Ascending aorta (tissue), 2 donors: ENCODE data around the gene NPY. TPM values are rescaled to one million over a fixed set of nuclear protein-coding genes. Genes with fewer than 3 reads are reported as not detected.

Experiments used
- DNase-seq, 2 donors: peaks; one replicate each; pipeline ENCODE4 v3.0.0-alpha.2; 2019; ENCODE audit warnings: low spot score in 2 of 2
- H3K27ac ChIP-seq, 2 donors: fragments of 200-600 bp; sonication (generic); one replicate each; pipeline ENCODE4 v1.5.1; 2016 to 2017; ENCODE audit warnings: mild to moderate bottlenecking in 1 of 2
- H3K27me3 ChIP-seq: fragments of 200-600 bp; sonication (generic); one replicate; pipeline ENCODE4 v1.5.1; 2017
- H3K36me3 ChIP-seq, 2 donors: fragments of 200-600 bp; sonication (generic); one replicate each; pipeline ENCODE4 v1.5.1; 2016
- H3K4me1 ChIP-seq, 2 donors: fragments of 200-600 bp; sonication (generic); one replicate each; pipeline ENCODE4 v1.5.1; 2016 to 2017; ENCODE audit warnings: mild to moderate bottlenecking in 1 of 2
- H3K4me3 ChIP-seq, 2 donors: fragments of 200-600 bp; sonication (generic); one replicate each; pipeline ENCODE4 v1.5.1; 2016 to 2017; ENCODE audit warnings: mild to moderate bottlenecking in 1 of 2
- H3K9me3 ChIP-seq, 2 donors: fragments of 200-600 bp; sonication (generic); one replicate each; pipeline ENCODE4 v1.5.1; 2016
- intact Hi-C: fragments of 100-400 bp; cut with DNase I; formaldehyde crosslinking; loops from one replicate; pipeline ENCODE4 v1.15.1; 2023
- total RNA-seq: library from RNA; depleted of rRNA; stranded (reverse); fragments of >200 nt; gene quantifications from one replicate; pipeline ENCODE4 v1.1.0, GENCODE V29; 2016
- TF ChIP-seq, protein P1 (sequence below), 3 experiments: fragments of 200-600 bp in 2 of 3; fragments of 450-650 bp in 1 of 3; sonication (generic) in 2 of 3; IDR thresholded peaks; one replicate each; pipeline ENCODE4 v1.5.1; 2016 to 2019; ENCODE audit warnings: antibody characterized with exemption in 3 of 3, mild to moderate bottlenecking in 1 of 3, moderate library complexity in 1 of 3

The NPY gene
- total RNA-seq, 1 donor from 2014 or later: not detected

DNA sequence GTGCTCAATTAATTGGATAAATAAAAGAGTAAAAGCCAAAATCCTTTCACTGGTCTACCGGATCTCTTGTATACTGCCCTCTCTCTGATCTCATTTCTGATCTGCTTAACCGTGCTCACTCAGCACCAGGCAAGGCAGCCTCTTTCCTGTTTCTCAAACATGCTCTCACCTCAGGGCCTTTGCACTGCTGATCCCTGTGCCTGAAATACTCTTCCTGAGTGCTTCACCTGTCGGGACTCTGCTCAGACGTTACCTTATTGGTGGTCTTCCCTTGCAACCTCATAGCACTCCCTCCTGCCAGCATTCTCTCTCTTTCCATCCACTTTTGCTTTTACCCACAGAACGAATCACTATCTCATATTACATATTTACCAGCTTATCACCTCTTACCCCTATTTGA is 55.6 kb downstream of the NPY start:
- Histone ChIP-seq H3K4me1 (no peaks in the 10 kb centered on the region), H3K9me3 (no peaks in the 10 kb centered on the region), H3K27ac (no peak overlapping the region), H3K4me3 (no peak overlapping the region), H3K27me3 (no peaks in the 10 kb centered on the region), H3K36me3 (no peaks in the 10 kb centered on the region)
- no peak for DNase-seq
- TF ChIP-seq, protein P1, sequence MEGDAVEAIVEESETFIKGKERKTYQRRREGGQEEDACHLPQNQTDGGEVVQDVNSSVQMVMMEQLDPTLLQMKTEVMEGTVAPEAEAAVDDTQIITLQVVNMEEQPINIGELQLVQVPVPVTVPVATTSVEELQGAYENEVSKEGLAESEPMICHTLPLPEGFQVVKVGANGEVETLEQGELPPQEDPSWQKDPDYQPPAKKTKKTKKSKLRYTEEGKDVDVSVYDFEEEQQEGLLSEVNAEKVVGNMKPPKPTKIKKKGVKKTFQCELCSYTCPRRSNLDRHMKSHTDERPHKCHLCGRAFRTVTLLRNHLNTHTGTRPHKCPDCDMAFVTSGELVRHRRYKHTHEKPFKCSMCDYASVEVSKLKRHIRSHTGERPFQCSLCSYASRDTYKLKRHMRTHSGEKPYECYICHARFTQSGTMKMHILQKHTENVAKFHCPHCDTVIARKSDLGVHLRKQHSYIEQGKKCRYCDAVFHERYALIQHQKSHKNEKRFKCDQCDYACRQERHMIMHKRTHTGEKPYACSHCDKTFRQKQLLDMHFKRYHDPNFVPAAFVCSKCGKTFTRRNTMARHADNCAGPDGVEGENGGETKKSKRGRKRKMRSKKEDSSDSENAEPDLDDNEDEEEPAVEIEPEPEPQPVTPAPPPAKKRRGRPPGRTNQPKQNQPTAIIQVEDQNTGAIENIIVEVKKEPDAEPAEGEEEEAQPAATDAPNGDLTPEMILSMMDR (IDR thresholded peaks at IDR 0.05): no peak
- intact Hi-C loops: no loop called here

DNA sequence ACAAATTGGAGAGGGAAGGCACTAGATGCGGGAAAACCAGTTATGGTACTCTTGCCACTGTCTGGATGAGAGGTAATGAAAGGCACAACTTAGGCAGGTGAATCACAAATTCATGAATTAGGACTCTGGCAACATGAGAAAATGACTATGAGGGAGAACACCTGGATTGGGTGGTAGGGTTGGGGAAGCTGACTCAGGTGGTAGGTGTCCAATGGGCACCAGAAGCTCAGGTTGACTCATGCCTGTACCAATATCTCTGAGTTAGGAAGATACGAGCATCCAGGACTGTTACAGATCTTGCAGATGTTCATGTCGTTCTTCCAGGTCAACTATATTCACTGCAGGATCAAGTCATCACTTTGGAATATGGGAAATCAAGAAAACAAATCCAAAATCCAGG is 56.7 kb downstream of the NPY start:
- no peak overlapping the region for H3K4me3 ChIP-seq
- H3K27me3 ChIP-seq: no peaks in the 10 kb centered on the region
- DNase-seq: no peak
- no peaks in the 10 kb centered on the region for H3K36me3 ChIP-seq
- H3K27ac ChIP-seq: no peak overlapping the region
- TF ChIP-seq, protein P1 (IDR thresholded peaks at IDR 0.05): no peak
- no peaks in the 10 kb centered on the region for H3K4me1 ChIP-seq
- no peaks in the 10 kb centered on the region for H3K9me3 ChIP-seq
- intact Hi-C loops: no loop called here
